IPS-NIHi7 (cell line): Measurements from ENCODE around the gene SLC6A6.
"Not testable (repeated sequence)": the region's sequence is repeated elsewhere in the genome, so short reads cannot be mapped to it uniquely, and the experiment has no call there.

ENCODE experiments used
- DNase-seq: peaks from one replicate; pipeline ENCODE4 v3.0.0; 2012; ENCODE audit warnings: mixed read lengths; ENCODE audit errors: extremely low spot score

Gene SLC6A6

GRCh38 chr3:14435175-14436014 lies 33.0 kb downstream of the SLC6A6 start:
- DNase-seq: no peak

DNA sequence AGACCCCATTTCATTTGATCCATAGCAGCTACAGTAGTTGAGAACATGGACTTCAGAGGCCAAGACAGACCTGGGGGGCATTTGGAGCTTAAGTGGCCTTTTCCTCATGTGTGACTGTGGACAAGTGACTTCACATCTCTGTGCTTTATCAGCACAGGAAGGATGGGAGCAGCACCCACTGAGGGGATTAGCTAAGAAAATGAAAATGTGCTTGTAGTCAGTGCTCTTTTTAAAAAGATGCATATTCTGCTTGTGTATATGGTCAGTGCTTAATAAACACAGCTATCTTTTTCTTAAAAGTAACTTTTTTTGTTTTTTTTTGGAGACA lies 34.5 kb downstream of the SLC6A6 start:
- no peak for DNase-seq

- not testable (repeated sequence) for DNase-seq
Measured at GRCh38 chr3:14437705-14438104, 35.3 kb downstream of the SLC6A6 start.

DNA sequence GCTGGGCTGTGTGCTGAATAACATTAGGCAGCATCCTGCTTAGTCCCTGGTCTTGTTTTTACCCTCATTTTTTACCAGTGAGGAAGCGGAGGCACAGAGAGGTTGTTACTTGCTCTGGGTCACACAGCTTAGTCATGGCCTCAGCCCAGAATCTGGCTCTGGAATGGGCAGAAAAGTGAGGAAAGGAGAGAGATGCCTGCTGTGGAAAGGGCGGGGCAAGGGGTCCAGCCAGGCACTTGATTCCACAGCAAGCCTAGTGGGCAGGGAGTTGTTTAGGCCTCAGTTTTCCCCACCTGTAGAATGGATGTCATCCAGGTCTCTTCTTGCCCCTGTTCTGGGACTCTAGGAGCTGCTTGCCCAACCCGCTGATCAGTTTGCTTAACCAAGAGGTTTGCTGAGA lies 35.9 kb downstream of the SLC6A6 start:
- DNase-seq: no peak

- DNase-seq: no peak
Measured at GRCh38 chr3:14438929-14439328, 36.5 kb downstream of the SLC6A6 start.

- no peak for DNase-seq
Measured at GRCh38 chr3:14439501-14440167, 37.2 kb downstream of the SLC6A6 start.

- no peak for DNase-seq
Measured at GRCh38 chr3:14440168-14440518, 37.7 kb downstream of the SLC6A6 start.

- peak; percentile 69 for DNase-seq
Measured at GRCh38 chr3:14440531-14441239, 38.3 kb downstream of the SLC6A6 start.

DNA sequence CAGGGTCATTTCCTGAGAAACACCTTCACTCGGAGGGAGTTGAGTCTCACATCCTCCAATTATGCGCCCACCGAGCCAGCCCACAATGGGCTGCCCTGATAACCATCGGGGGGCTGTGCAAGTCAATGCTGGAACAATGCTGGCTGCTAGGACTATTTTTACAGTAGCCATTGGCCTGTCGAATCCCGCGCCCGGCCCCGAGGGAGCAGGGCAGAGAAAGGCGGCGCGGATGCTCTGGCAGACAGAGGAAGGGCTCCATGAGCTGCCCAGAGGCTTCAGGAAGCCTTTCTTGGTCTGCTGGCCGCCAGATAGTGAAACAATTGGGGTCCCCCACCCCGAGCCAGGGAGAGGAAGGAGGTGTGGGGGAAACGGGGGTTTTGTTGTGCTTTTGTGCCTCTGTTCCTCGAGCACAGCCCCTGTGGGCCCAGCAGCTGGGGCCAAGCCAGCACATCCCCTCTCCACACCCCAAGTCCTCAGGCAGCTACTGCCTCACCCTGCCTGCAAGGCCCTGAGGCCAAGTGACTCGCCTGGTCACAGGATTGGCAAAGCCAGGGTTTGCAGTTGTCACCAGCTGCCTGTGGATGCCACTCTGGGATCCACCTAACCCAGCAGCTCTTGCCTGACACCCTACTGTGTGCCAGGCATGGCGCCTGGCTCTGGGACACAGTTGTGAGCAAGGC lies 39.0 kb downstream of the SLC6A6 start:
- DNase-seq: no peak

- DNase-seq: no peak
Measured at GRCh38 chr3:14441920-14442300, 39.5 kb downstream of the SLC6A6 start.

- DNase-seq: no peak
Measured at GRCh38 chr3:14444380-14444779, 42.0 kb downstream of the SLC6A6 start.

GRCh38 chr3:14445773-14446172 lies 43.4 kb downstream of the SLC6A6 start:
- DNase-seq: no peak

DNA sequence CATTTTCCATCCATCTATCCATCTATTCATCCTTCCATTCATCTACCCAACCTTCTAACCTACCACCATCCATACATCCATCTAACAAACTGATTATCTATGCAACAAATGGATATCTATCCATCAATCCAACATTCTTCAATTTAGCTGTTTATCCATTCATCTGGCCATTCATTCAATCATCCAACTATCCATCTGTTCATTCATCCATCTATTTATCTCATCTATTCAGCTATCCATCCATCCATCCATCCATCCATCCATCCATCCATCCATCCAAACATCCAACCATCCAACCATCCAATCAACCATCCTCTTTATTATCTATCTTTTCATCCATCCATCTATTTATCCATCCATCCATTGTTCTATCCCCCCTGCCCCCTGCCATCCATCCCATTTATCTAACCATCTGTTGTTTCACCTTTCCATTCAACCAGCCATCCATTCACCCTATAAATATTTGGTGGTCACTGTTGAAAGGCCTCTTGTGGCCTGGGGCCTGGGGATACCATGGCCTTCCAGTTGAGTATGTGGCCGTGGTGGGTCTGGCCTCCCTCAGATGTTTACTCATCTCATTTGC lies 44.7 kb downstream of the SLC6A6 start:
- no peak for DNase-seq

DNA sequence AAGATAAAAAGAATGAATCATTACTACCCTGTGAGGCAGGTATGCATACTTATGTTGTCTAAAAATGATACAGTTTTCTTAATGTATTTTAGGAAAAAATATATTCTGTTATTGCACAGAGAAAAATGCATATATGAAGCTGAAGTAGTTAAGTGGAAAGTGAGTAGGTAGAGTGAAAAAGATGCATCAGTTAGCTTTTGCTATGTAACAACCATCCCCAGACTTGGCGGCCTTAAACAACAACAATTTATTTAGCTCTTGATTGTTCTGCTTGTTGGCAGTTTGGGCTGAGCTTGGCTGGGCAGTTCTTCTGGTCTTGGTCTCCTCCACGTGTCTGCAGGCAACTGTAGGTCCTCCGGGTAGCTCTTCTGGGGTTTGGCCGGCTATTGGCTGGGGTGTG lies 45.7 kb downstream of the SLC6A6 start:
- DNase-seq: no peak

- DNase-seq: no peak
Measured at GRCh38 chr3:14448756-14449727, 46.6 kb downstream of the SLC6A6 start.

DNA sequence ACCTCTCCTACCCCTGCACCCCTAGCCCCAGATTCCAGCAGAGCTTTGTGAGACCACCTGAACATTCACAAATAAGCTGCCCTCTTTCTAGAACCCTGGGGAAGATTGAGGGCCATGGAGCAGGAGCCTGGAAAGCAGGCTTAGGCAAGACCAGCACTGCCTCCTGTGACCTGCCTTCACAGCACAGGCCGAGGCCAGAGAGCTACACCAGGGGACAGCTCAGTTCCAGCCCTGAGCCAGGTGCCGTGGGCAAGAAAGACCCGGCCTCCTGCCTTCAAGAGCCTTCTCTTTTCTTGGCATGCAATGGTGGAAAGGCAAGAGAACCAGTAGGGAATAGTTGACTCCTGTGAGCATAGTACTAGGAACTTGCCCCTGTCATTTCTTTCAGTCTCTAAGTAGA lies 48.1 kb downstream of the SLC6A6 start:
- DNase-seq: no peak

- DNase-seq: no peak
Measured at GRCh38 chr3:14450922-14451606, 48.7 kb downstream of the SLC6A6 start.

GRCh38 chr3:14451844-14452739 lies 49.7 kb downstream of the SLC6A6 start:
- DNase-seq: no peak
